Neuronal stem cell (in vitro differentiated cells): Measurements from ENCODE around the gene CUX1.
"Not testable (repeated sequence)": the region's sequence is repeated elsewhere in the genome, so short reads cannot be mapped to it uniquely, and the experiment has no call there.

Experiments
- DNase-seq: peaks from one replicate; pipeline ENCODE4 v3.0.0-alpha.2; 2013; ENCODE audit warnings: low spot score
- H2AFZ ChIP-seq: one replicate; pipeline ENCODE4 v1.6.1; 2013; ENCODE audit warnings: mild to moderate bottlenecking, low read length, inconsistent platforms
- H2AK5ac ChIP-seq: 2 replicates; pipeline ENCODE4 v1.6.1; 2013; ENCODE audit warnings: low read depth, mild to moderate bottlenecking, inconsistent platforms, low read length, moderate library complexity, mixed read lengths
- H2BK120ac ChIP-seq: 2 replicates; pipeline ENCODE4 v1.6.1; 2013; ENCODE audit warnings: low read depth, mild to moderate bottlenecking, inconsistent platforms, low read length, moderate library complexity, mixed read lengths
- H2BK12ac ChIP-seq: one replicate; pipeline ENCODE4 v1.6.1; 2013; ENCODE audit warnings: low read length, inconsistent platforms
- H2BK15ac ChIP-seq: 2 replicates; pipeline ENCODE4 v1.6.1; 2013; ENCODE audit warnings: mild to moderate bottlenecking, low read length, inconsistent platforms, mixed read lengths
- H2BK5ac ChIP-seq: one replicate; pipeline ENCODE4 v1.6.1; 2013; ENCODE audit warnings: inconsistent platforms, mild to moderate bottlenecking, low read length, moderate library complexity
- H3K14ac ChIP-seq: one replicate; pipeline ENCODE4 v1.6.1; 2013; ENCODE audit warnings: low read length, inconsistent platforms
- H3K18ac ChIP-seq: 2 replicates; pipeline ENCODE4 v1.6.1; 2013; ENCODE audit warnings: low read length, inconsistent platforms
- H3K23ac ChIP-seq: 2 replicates; pipeline ENCODE4 v1.6.1; 2013; ENCODE audit warnings: low read depth, mild to moderate bottlenecking, mixed read lengths, low read length, inconsistent platforms; ENCODE audit not compliant: poor library complexity
- H3K27ac ChIP-seq: replicated peaks from 3 replicates; pipeline ENCODE4 v1.5.1; 2013; ENCODE audit warnings: low read length, inconsistent platforms
- H3K27me3 ChIP-seq, 3 experiments: 2 replicates each; pipeline ENCODE4 v1.6.1; 2013; ENCODE audit warnings: low read length in 3 of 3, mild to moderate bottlenecking in 2 of 3, inconsistent platforms in 1 of 3, low read depth in 1 of 3, mixed read lengths in 1 of 3, moderate library complexity in 1 of 3; ENCODE audit not compliant: control insufficient read depth in 3 of 3, insufficient read depth in 3 of 3
- H3K36me3 ChIP-seq, 2 donors: replicated peaks in 1 of 2; 2 replicates each; pipeline ENCODE4 v1.6.1; 2013; ENCODE audit warnings: low read length in 2 of 2; ENCODE audit not compliant: control insufficient read depth in 2 of 2, insufficient read depth in 2 of 2
- H3K4ac ChIP-seq: 2 replicates; pipeline ENCODE4 v1.6.1; 2013; ENCODE audit warnings: inconsistent platforms, mild to moderate bottlenecking, low read length, moderate library complexity
- H3K4me1 ChIP-seq, 2 donors: 1 replicate in 1 of 2; 2 replicates in 1 of 2; pipeline ENCODE4 v1.6.1; 2013; ENCODE audit warnings: low read length in 2 of 2, low read depth in 1 of 2; ENCODE audit not compliant: control insufficient read depth in 2 of 2, insufficient read depth in 1 of 2
- H3K4me2 ChIP-seq: one replicate; pipeline ENCODE4 v1.6.1; 2013; ENCODE audit warnings: mild to moderate bottlenecking, low read length, inconsistent platforms; ENCODE audit not compliant: insufficient read depth, poor library complexity, severe bottlenecking
- H3K4me3 ChIP-seq, 2 donors: 2 replicates each; pipeline ENCODE4 v1.5.1; 2013; ENCODE audit warnings: low read length in 2 of 2, mild to moderate bottlenecking in 2 of 2, inconsistent platforms in 1 of 2, moderate library complexity in 1 of 2
- H3K79me1 ChIP-seq: one replicate; pipeline ENCODE4 v1.6.1; 2013; ENCODE audit warnings: low read depth, mild to moderate bottlenecking, inconsistent platforms, low read length, moderate library complexity
- H3K9ac ChIP-seq: one replicate; pipeline ENCODE4 v1.6.1; 2013; ENCODE audit warnings: mild to moderate bottlenecking, low read depth, low read length, inconsistent platforms; ENCODE audit not compliant: poor library complexity
- H3K9me3 ChIP-seq, 2 donors: replicated peaks in 1 of 2; 2 replicates each; pipeline versions ENCODE3 to v1.6.1; 2013; ENCODE audit warnings: low read length in 2 of 2, mild to moderate bottlenecking in 2 of 2, inconsistent platforms in 1 of 2, low read depth in 1 of 2, mixed read lengths in 1 of 2, moderate library complexity in 1 of 2; ENCODE audit not compliant: control insufficient read depth in 2 of 2, insufficient read depth in 1 of 2
- H4K8ac ChIP-seq: one replicate; pipeline ENCODE4 v1.6.1; 2013; ENCODE audit warnings: low read depth, mild to moderate bottlenecking, inconsistent platforms, low read length, moderate library complexity
- H4K91ac ChIP-seq: one replicate; pipeline ENCODE4 v1.6.1; 2013; ENCODE audit warnings: low read length, low read depth, mild to moderate bottlenecking, inconsistent platforms; ENCODE audit not compliant: poor library complexity
- WGBS, 2 donors: extraction: QIAGEN DNeasy Blood & Tissue Kit; methylation state at CpG; one replicate each; pipeline ENCODE4 v1.1.7; 2013; ENCODE audit warnings: missing lambda C conversion rate in 2 of 2, mixed read lengths in 1 of 2; ENCODE audit not compliant: insufficient read length in 2 of 2, insufficient replicate concordance in 1 of 2; ENCODE audit errors: extremely low coverage in 2 of 2; 5-methylcytosine and 5-hydroxymethylcytosine counted together

Gene CUX1

DNA sequence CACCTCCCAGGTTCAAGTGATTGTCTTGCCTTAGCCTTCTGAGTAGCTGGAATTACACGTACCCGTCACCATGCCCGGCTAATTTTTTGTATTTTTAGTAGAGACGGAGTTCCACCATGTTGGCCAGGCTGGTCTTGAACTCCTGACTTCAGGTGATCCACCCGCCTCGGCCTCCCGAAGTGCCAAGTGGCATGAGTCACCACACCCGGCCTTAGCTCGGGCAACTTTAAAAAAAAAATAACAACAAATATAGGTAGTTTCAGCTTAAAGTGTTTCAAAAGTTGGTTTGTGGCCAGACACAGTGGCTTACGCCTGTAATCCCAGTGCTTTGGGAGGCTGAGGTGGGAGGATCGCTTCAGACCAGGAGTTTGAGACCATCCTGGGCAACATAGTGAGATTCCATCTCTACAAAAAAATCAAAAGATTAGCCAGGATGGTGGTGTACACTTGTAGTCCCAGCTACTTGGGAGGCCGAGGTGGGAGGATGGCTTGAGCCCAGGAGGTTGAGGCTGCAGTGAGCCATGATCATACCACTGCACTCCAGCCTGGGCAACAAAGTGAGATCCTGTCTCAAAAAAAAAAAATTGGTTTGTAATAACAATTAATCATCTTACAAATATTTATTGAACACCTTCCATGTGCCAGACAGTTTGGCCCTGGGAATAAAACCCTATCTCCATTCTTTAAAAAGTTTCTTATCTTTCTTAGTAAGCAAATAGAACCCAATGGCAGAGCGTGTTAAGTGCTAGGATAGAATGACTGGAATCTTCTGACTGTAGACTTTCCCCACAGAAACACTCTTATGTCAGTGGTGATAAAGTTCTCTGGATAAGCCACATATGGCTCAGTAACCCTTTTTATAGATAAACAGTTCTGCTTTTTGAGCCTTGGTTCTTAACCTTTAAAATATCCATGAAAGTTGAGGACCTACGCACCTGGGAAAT lies 104.4 kb downstream of the CUX1 start:
- not testable (repeated sequence) for H3K4me2 ChIP-seq, H3K27ac ChIP-seq, H3K9ac ChIP-seq, H3K23ac ChIP-seq, H2BK15ac ChIP-seq, H3K14ac ChIP-seq, H3K18ac ChIP-seq, H3K4me3 ChIP-seq, H3K9me3 ChIP-seq, H3K27me3 ChIP-seq, H4K8ac ChIP-seq, H3K4ac ChIP-seq, H2AK5ac ChIP-seq, H2BK12ac ChIP-seq, DNase-seq, H2AFZ ChIP-seq, H2BK5ac ChIP-seq, H4K91ac ChIP-seq
- Histone ChIP-seq H2BK120ac (peak overlapping the region; percentile 48), H3K4me1 (peaks cover 0 to 11% of the 10 kb centered on the region in 2 donors), H3K36me3 (peaks cover 6 to 41% of the 10 kb centered on the region in 2 donors), H3K79me1 (peaks cover 21% of the 10 kb centered on the region)
- WGBS, 2 donors: no CpG with 5 or more reads among the region's 14 CpGs

DNA sequence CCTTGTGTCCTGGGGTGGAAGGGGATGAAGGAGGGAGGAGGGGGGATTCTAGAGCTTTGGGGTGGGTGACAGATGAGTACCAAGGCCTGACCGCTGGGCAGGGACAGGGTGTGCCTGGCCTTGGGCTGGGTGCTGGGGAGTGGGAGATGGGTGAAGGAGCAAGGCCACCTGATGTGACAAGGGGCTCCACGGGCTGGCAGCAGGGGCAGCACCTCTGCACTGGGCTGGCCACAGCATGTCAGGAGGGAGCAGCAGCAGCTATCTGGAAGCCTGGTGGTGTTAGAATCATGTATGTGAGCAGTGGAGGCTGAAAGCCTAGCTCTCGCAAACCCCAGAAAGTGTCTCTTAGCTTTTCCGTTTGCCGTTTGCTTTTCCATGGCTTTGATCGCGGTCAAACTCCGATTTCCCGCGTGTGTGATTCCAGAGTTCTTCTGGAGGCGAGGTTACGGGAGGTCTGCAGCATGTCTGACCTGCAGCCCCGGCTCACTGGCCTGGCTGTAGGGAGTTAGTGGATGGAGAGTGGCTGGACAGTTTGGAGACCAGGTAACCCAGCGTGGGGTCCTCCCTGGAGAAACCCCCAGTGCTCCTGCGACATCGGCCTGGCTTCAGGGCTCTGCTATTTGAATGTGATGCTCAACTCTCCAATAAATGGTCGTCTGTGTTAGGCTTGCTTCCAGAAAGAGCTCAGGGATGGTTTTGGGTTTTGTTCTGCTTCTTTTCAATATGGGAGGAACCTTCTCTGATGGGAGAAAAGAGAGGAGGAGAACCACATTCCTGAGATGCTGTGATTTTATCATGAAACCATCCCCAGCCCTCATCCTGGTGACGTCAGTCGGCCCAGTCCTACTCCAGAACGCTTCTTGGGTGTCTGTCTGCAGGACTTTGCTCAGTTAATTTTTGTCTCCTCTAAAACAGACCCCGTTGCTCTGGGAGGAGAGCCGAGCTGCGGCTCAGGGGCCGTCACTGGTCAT lies 105.5 kb downstream of the CUX1 start:
- no CpG with 5 or more reads among the region's 24 CpGs for WGBS, 2 donors
- Histone ChIP-seq H4K91ac (no peak overlapping the region), H3K79me1 (peaks cover 21% of the 10 kb centered on the region), H2AK5ac (peak overlapping the region; percentile 34), H2BK120ac (peak overlapping the region; percentile 48), H3K9me3 (no peaks in the 10 kb centered on the region), H3K9ac (peak overlapping the region; percentile 72), H3K18ac (peak overlapping the region; percentile 61), H3K4me2 (no peak overlapping the region), H3K4me3 (no peak overlapping the region), H2BK12ac (no peak overlapping the region), H2AFZ (no peak overlapping the region), H3K4me1 (peaks cover 0 to 11% of the 10 kb centered on the region in 2 donors), H3K27me3 (peaks cover 0 to 2% (median 0%) of the 10 kb centered on the region in 3 experiments), H4K8ac (no peak overlapping the region), H3K36me3 (peaks cover 6 to 31% of the 10 kb centered on the region in 2 donors), H3K23ac (no peak overlapping the region), H3K4ac (no peak overlapping the region), H3K14ac (no peak overlapping the region), H3K27ac (no peak overlapping the region), H2BK15ac (peak overlapping the region; percentile 47), H2BK5ac (no peak overlapping the region)
- no peak for DNase-seq

DNA sequence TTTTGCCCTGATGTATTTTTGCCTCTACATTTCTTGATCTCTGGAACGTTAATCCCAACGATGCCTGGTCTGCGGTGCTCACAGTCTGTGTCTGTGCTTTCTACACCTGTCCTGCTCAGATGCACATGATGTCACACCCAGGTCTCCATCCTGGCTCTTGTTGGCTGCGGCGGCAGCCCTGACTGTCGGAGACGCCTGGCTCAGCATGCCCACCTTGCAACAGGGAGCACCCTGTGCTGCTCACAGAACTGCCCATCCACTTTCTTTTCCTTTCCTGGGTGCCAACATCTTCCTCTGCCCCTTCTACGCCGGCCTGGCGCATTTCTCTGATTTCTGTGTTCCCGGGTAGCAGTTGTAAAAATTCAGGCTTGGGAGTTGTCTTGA lies 106.2 kb downstream of the CUX1 start:
- H4K8ac ChIP-seq: no peak overlapping the region
- peak overlapping the region; percentile 62 for H3K18ac ChIP-seq
- H2BK120ac ChIP-seq: no peak overlapping the region
- H3K4me1 ChIP-seq: peaks cover 0 to 11% of the 10 kb centered on the region in 2 donors
- H3K36me3 ChIP-seq: peaks cover 3 to 24% of the 10 kb centered on the region in 2 donors
- no peak overlapping the region for H3K4me2 ChIP-seq
- no peak overlapping the region for H2BK5ac ChIP-seq
- H3K23ac ChIP-seq: no peak overlapping the region
- no peak overlapping the region for H2AFZ ChIP-seq
- H2BK12ac ChIP-seq: no peak overlapping the region
- no peak for DNase-seq
- H3K9me3 ChIP-seq: no peaks in the 10 kb centered on the region
- WGBS, 2 donors: no CpG with 5 or more reads among the region's 11 CpGs
- no peak overlapping the region for H4K91ac ChIP-seq
- no peak overlapping the region for H3K14ac ChIP-seq
- H3K27me3 ChIP-seq: peaks cover 0 to 2% (median 0%) of the 10 kb centered on the region in 3 experiments
- H3K27ac ChIP-seq: no peak overlapping the region
- H3K9ac ChIP-seq: no peak overlapping the region
- H3K4me3 ChIP-seq: peak overlapping the region in 1 of 2 donors; percentile 29
- no peak overlapping the region for H3K4ac ChIP-seq
- H2BK15ac ChIP-seq: no peak overlapping the region
- H3K79me1 ChIP-seq: peaks cover 21% of the 10 kb centered on the region
- H2AK5ac ChIP-seq: no peak overlapping the region
